SK-N-DZ (cell line): ENCODE data around the gene ZNF653.
"Not testable (repeated sequence)": the region's sequence is repeated elsewhere in the genome, so short reads cannot be mapped to it uniquely, and the experiment has no call there.

Experiments
- DNase-seq: peaks from one replicate; pipeline ENCODE4 v3.0.0-alpha.2; 2015; ENCODE audit warnings: low spot score

Gene ZNF653

GRCh38 chr19:11483366-11484111 lies 22.1 kb downstream of the ZNF653 start:
- no peak for DNase-seq

GRCh38 chr19:11482384-11483050 lies 23.1 kb downstream of the ZNF653 start:
- DNase-seq: peak; percentile 87

- DNase-seq: peak; percentile 98
Observed at GRCh38 chr19:11481534-11482383, 23.9 kb downstream of the ZNF653 start.

- DNase-seq: peak; percentile 70
Observed at GRCh38 chr19:11480715-11481533, 24.7 kb downstream of the ZNF653 start, which contains the start of gene ELAVL3. ELAVL3 (minus strand) TSS chr19:11481046; CDS start chr19:11480608, 438 bp downstream.

GRCh38 chr19:11479898-11480714 lies 25.5 kb downstream of the ZNF653 start:
- DNase-seq: peak; percentile 39

GRCh38 chr19:11479090-11479897 lies 26.3 kb downstream of the ZNF653 start:
- peak; percentile 85 for DNase-seq

- no peak for DNase-seq
Observed at GRCh38 chr19:11478167-11479089, 27.2 kb downstream of the ZNF653 start.

GRCh38 chr19:11475861-11476260 lies 29.8 kb downstream of the ZNF653 start:
- no peak for DNase-seq

GRCh38 chr19:11475343-11475742 lies 30.3 kb downstream of the ZNF653 start:
- DNase-seq: not testable (repeated sequence)

- DNase-seq: no peak
Observed at GRCh38 chr19:11473725-11474124, 31.9 kb downstream of the ZNF653 start.

GRCh38 chr19:11468266-11468845 lies 37.3 kb downstream of the ZNF653 start:
- DNase-seq: not testable (repeated sequence)

- no peak for DNase-seq
Observed at GRCh38 chr19:11465600-11465999, 40.0 kb downstream of the ZNF653 start.

- DNase-seq: no peak
Observed at GRCh38 chr19:11464333-11465265, 41.0 kb downstream of the ZNF653 start.

GRCh38 chr19:11463391-11463790 lies 42.2 kb downstream of the ZNF653 start:
- no peak for DNase-seq

GRCh38 chr19:11461453-11461852 lies 44.2 kb downstream of the ZNF653 start:
- DNase-seq: no peak

GRCh38 chr19:11460207-11460606 lies 45.4 kb downstream of the ZNF653 start:
- no peak for DNase-seq

GRCh38 chr19:11458912-11459311 lies 46.7 kb downstream of the ZNF653 start:
- not testable (repeated sequence) for DNase-seq
